ENCODE results near the gene MAP7D1. TPM values are rescaled to one million over a fixed set of nuclear protein-coding genes. Genes with fewer than 3 reads are reported as not detected.

The MAP7D1 gene
- total and polyA plus RNA-seq, 2 of the 13 experiments (the other 11 are each of a cell fraction or from before 2014, with no cell fraction given) = 5.6 to 7.2 TPM

- in situ Hi-C loops (cut with HindIII; ENCODE audit: extremely low pct_ligation_motif_present, low pct_unique_long_range_greater_than_20kb) (no loop called here), intact Hi-C loops (cut with micrococcal nuclease; ENCODE audit: unreplicated experiment) (no loop called here)
- Histone ChIP-seq H3K79me2 (ENCODE audit: insufficient read depth, low read length) (no peaks in the 10 kb centered on the region), H3K27ac (ENCODE audit: extremely low read length, insufficient read depth, low read length) (no peak overlapping the region), H2AFZ (ENCODE audit: low read length) (no peak overlapping the region), H3K9me3 (ENCODE audit: low read length) (no peaks in the 10 kb centered on the region), H4K20me1 (ENCODE audit: insufficient read depth, low read length) (no peaks in the 10 kb centered on the region), H3K4me2 (ENCODE audit: low read depth, low read length) (peak overlapping the region; percentile 45; the same call in 1 of the 2 replicates), H3K27me3 (ENCODE audit: control insufficient read depth in 1 of 2, insufficient read depth in 2 of 2, low read length in 2 of 2) (no peaks in the 10 kb centered on the region), H3K36me3 (replicated peaks in 1 of 2; ENCODE audit: control insufficient read depth in 1 of 2, insufficient read depth in 2 of 2, low read length in 2 of 2) (no peaks in the 10 kb centered on the region), H3K4me3 (replicated peaks in 1 of 3; ENCODE audit: insufficient read depth in 1 of 3, low read depth in 2 of 3, low read length in 3 of 3) (no peak overlapping the region), H3K9ac (ENCODE audit: insufficient read depth, low read depth, low read length) (no peak overlapping the region), H3K4me1 (ENCODE audit: insufficient read depth, low read length) (peaks cover 57% of the 10 kb centered on the region)
- ChIA-PET POLR2A (interaction anchor here (0.6 to 4.1 kb wide), 4 partner anchors 12 to 61 kb away, joined by 3 to 23 read pairs (median 4); partner anchors contain the start of gene THRAP3), CTCF (ENCODE audit: low intra/inter-chr PET ratio, low total read pairs) (no interaction called here)
- 8% methylated on average over 2 of the region's 2 CpGs for WGBS (ENCODE audit: low lambda C conversion rate)
- DNase-seq (ENCODE audit: low spot score) (no peak), FAIRE-seq (no peak), ATAC-seq (peak; percentile 15; the same call in 1 of the 3 replicates)
- no TSS peak for BruUV-seq (replicated peaks)
- TF ChIP-seq ZNF672 (CRISPR knock-in tag; IDR thresholded peaks at IDR 0.05) = no peak
Measured at GRCh38 chr1:36211841-36212240, 55.9 kb downstream of the MAP7D1 start.

- H2AFZ ChIP-seq (ENCODE audit: low read length) = peak overlapping the region; percentile 56
- H3K36me3 ChIP-seq (replicated peaks in 1 of 2; ENCODE audit: control insufficient read depth in 1 of 2, insufficient read depth in 2 of 2, low read length in 2 of 2) = no peaks in the 10 kb centered on the region
- H3K27ac ChIP-seq (ENCODE audit: extremely low read length, insufficient read depth, low read length) = no peak overlapping the region
- WGBS (ENCODE audit: low lambda C conversion rate) = 5% methylated on average over 2 of the region's 2 CpGs
- TF ChIP-seq TRIM24 (CRISPR knock-in tag; IDR thresholded peaks at IDR 0.05) (no peak), KAT8 (CRISPR knock-in tag; IDR thresholded peaks at IDR 0.05) (peak; percentile 62), ZFX (CRISPR knock-in tag; IDR thresholded peaks at IDR 0.05; ENCODE audit: low read depth) (peak; percentile 20; the same call in 1 of the 2 replicates), ZNF274 (CRISPR knock-in tag; IDR thresholded peaks at IDR 0.05) (no peak), ELF3 (CRISPR knock-in tag; IDR thresholded peaks at IDR 0.05) (peak; percentile 87), MXD4 (CRISPR knock-in tag; IDR thresholded peaks at IDR 0.05) (no peak), ELF1 (CRISPR knock-in tag; IDR thresholded peaks at IDR 0.05) (peak; percentile 72), DRAP1 (CRISPR knock-in tag; IDR thresholded peaks at IDR 0.05) (no peak), GABPB1 (CRISPR knock-in tag; IDR thresholded peaks at IDR 0.05) (peak; percentile 30; the same call in 1 of the 2 replicates), TEAD3 (CRISPR knock-in tag; optimal IDR thresholded peaks at IDR 0.05; ENCODE audit: borderline replicate concordance) (peak; percentile 90), SAP130 (CRISPR knock-in tag; IDR thresholded peaks at IDR 0.05; ENCODE audit: low read depth) (peak; percentile 59), MAX (IDR thresholded peaks at IDR 0.05) (peak; percentile 26; the same call in 1 of the 2 replicates), ZMAT3 (CRISPR knock-in tag; conservative IDR thresholded peaks at IDR 0.05) (no peak)
- peaks cover 50% of the 10 kb centered on the region for H3K4me1 ChIP-seq (ENCODE audit: insufficient read depth, low read length)
- FAIRE-seq = no peak
- H4K20me1 ChIP-seq (ENCODE audit: insufficient read depth, low read length) = no peaks in the 10 kb centered on the region
- in situ Hi-C loops (cut with HindIII; ENCODE audit: extremely low pct_ligation_motif_present, low pct_unique_long_range_greater_than_20kb) = no loop called here
- peak; percentile 33; the same call in 2 of the 3 replicates for ATAC-seq
- no peaks in the 10 kb centered on the region for H3K79me2 ChIP-seq (ENCODE audit: insufficient read depth, low read length)
- no TSS peak for BruUV-seq (replicated peaks)
- peak overlapping the region; percentile 56 for H3K4me2 ChIP-seq (ENCODE audit: low read depth, low read length)
- CTCF ChIA-PET (ENCODE audit: low intra/inter-chr PET ratio, low total read pairs) = no interaction called here
- intact Hi-C loops (cut with micrococcal nuclease; ENCODE audit: unreplicated experiment) = no loop called here
- H3K9ac ChIP-seq (ENCODE audit: insufficient read depth, low read depth, low read length) = no peak overlapping the region
- POLR2A ChIA-PET = interaction anchor here (1.5 to 4.1 kb wide), 2 partner anchors 11 to 62 kb away, joined by 4 to 23 read pairs; partner anchors contain the start of gene THRAP3
- no peak overlapping the region for H3K4me3 ChIP-seq (replicated peaks in 1 of 3; ENCODE audit: insufficient read depth in 1 of 3, low read depth in 2 of 3, low read length in 3 of 3)
- H3K9me3 ChIP-seq (ENCODE audit: low read length) = no peaks in the 10 kb centered on the region
- DNase-seq (ENCODE audit: low spot score) = no peak
- H3K27me3 ChIP-seq (ENCODE audit: control insufficient read depth in 1 of 2, insufficient read depth in 2 of 2, low read length in 2 of 2) = no peaks in the 10 kb centered on the region
Measured at GRCh38 chr1:36212782-36213181, 56.8 kb downstream of the MAP7D1 start.
